Renal cortical epithelial cell (primary cell): Measurements from ENCODE around the gene SLC25A11. TPM values are rescaled to one million over a fixed set of nuclear protein-coding genes. Genes with fewer than 3 reads are reported as not detected.
A peak's percentile ranks its signal among the peaks of the same experiment; 100 is the strongest.

Source experiments
- DNase-seq: peaks from one replicate; pipeline ENCODE4 v3.0.0-alpha.2; 2011; ENCODE audit warnings: low read depth
- total RNA-seq: library from RNA; depleted of rRNA; stranded (reverse); fragments of >200 nt; gene quantifications from 2 replicates; pipeline ENCODE4 v1.2.3, GENCODE V29; 2014

The SLC25A11 gene
- total RNA-seq, 1 donor from 2014 or later = 56.2 TPM

DNA sequence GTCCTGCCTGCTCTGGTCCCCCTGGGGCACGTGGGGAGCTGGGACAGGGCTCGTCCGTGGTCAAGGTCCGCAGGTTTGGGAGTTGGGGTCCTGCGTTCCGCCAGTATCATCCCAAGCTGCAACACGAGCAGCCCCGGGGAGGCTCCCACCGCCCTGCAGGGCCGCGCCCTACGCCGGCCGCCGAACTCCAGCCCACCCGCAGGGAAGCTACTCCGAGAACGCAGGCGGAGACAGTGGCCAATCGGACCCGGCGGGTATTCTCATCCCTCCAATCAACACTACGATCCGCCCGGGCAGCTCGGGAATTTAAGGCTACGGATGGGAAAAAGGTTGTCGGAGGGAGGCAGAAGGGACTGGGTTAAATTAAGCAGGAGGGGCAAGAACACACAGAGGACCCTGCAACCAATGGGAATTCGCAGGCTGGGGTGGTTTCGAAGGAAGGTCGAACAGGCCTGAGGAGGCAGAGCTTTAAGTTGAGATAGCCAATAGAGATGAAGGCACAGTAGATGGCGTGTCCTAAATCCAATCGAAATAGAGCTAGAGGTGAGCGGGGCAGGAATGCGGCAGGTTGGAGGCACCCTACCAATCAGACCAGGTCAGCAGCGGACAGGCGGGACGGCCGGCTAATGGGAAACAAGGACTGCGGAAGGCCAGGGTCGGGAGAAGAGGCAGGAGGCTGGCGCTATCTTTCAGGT lies 27.1 kb upstream of the SLC25A11 start:
- DNase-seq = peak; percentile 99

DNA sequence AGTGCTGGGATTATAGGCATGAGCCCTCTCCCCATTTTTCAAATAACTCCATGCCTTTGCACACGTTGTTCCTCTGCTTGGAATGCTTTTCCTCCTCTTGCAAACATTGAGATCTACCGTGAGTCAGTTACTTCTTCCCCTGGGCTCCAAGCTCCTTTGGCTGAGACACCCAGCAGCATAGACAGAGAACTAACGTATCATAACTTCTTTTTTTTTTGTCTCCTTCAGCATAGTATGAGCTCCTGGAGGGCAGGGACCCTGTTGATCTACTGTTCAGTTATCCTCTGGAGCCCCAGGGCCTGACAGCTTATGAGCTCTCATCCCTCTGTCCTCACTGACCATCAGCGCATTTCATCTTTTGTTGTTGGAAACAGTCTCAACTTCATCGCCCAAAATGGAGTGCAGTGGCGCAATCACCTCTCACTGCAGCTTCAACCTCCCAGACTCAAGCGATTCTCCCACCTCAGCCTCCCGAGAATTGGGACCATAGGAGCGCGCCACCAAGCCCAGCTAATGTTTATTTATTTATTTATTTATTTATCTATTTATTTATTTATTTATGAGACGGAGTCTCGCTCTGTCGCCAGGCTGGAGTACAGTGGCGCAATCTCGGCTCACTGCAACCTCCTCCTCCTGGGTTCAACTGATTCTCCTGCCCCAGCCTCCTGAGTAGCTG lies 25.6 kb upstream of the SLC25A11 start:
- DNase-seq = no peak

DNA sequence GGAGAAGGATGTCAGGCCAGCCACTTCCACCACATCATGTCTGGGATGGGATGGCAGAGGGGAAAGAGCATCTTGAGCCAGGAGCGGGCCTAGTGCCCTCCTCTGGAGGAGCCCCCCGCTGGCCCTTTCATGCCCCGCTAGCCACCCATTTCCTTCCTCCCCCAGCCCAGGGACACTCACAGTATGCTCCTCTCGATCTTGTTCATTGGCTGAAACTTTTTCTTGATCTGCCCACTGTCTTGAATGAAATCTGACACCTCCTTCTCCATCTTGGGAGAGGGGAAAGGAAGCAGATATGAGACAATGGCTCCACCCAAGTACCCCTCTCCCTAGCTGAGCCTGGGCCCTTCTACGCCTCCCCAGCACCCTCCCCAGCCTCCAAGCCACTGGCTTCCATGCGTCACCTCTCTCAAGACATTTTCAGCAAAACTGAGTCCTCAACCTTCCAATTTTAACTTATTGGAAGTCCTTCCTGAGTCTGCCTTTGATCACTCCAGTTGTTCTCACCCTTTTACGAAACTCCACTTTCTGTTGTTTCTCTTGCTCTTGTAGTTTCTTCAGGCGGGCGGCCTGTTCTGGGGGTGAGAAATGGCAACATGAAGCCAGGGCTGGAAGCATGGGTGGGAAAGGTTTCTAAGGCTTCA lies 20.6 kb upstream of the SLC25A11 start:
- DNase-seq = no peak

DNA sequence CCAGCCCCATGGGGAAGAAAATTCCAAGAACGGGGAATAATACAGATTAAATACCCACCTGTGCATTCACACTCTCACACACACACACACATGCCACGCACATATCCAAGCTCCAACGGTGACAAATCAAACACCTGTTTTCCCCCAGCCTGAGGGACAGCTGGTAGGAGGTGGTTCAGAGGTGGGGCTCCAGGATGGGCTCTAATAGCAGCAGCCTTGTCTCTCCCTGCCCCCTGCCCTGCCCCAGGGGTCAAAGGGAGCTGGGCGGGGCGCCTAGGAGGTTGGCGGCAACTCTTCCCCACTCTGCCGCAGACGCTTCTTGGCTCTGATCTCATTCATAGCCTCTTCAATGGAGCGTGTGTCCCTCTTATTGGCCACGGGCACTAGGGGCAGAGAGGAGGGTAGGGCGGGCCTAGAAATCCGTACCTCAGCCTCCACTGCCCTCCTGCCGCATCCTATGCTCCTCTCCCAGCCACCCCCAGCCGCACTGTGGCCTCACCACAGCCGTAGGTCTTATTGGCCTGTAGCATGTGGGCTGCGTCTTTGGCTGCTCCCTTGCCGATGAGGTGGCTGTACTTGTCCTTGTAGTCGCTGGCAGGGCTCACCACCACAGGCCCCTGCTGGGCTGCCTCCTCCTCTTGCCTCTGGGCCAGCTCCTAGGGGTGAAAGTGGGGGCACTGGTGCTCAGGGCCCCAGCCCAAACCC lies 19.6 kb upstream of the SLC25A11 start:
- DNase-seq = no peak

DNA sequence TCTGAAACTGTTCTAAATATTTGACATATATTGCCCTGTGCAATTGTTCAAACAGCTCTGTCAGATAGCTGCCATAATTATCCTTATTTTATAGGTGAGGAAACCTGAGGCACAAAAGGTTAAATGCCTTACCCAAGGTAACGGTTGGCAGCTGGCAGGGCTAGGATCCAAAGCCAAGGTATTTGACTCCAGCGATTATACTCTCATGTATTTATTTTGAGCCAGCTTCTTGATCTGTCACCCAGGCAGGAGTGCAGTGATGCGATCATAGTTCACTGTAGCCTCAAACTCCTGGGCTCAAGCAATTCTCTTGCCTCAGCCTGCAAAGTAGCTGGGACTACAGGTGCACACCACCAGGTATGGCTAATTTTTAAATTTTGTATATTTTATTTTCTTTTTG lies 18.3 kb upstream of the SLC25A11 start:
- no peak for DNase-seq

DNA sequence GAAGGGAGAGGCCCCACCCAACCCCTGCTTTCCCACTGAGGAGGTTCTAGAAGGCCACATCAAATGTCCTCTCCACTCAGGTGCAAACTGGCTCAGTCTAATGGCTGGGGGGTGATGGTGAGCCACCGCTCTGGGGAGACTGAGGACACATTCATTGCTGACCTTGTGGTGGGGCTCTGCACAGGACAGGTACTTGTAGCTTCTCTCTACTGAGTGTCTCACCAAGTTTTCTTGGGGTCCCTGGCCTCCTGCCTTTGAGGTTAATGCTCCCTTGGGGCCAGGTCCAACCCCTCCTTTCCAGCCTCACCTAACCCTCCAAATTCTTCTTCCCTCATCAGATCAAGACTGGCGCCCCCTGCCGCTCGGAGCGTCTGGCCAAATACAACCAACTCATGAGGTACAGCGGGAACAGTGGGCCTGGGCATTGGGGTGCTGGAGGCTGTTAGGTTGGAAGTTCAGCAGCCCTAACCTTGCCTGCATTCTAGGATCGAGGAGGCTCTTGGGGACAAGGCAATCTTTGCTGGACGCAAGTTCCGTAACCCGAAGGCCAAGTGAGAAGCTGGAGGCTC lies 16.7 kb upstream of the SLC25A11 start:
- no peak for DNase-seq

DNA sequence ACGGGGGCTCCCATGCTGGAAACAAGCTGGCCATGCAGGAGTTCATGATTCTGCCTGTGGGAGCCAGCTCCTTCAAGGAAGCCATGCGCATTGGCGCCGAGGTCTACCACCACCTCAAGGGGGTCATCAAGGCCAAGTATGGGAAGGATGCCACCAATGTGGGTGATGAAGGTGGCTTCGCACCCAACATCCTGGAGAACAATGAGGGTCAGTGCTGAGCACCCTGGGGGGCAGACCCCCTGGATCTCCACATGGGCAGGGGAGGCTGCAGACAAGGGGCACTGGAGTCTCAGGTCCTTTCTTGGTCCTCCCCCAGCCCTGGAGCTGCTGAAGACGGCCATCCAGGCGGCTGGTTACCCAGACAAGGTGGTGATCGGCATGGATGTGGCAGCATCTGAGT lies 15.2 kb upstream of the SLC25A11 start:
- no peak for DNase-seq

DNA sequence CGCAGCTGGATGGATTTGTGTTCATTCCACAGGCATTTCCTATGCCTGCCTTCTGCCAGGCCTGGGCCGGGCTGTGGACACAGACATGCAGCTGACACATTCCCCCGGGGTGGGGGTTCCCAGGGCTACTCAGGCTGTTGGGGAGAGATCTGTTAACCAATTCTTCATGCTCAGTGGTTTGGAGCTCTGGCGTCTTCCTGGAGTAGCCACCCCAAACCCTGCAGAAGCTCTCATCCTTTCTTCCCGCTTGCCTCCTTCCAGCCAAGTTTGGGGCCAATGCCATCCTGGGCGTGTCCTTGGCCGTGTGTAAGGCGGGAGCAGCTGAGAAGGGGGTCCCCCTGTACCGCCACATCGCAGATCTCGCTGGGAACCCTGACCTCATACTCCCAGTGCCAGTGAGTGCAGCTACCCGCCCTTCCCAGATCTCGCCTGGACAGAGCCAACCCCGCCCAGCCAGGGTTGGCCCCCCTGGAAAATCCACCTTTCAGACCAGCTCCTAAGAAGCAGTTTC lies 13.7 kb upstream of the SLC25A11 start:
- peak; percentile 72 for DNase-seq

DNA sequence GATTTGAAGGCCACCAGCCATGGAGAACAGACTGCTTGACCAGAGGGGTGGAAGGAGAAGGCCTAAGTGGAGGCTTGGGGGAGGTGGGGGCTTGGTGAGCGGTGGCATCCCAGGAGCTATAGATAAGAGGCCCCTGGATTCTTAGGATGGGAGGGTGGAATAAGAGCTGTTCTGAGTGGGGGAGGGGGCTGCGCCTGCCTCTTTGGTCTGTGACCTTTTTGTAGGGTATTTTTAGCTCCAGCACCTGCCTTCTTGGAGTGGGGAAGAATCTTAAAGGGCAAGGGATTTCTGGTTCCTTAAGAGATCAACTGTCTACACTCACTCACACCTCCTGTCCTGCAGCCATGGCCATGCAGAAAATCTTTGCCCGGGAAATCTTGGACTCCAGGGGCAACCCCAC lies 11.6 kb upstream of the SLC25A11 start:
- no peak for DNase-seq

DNA sequence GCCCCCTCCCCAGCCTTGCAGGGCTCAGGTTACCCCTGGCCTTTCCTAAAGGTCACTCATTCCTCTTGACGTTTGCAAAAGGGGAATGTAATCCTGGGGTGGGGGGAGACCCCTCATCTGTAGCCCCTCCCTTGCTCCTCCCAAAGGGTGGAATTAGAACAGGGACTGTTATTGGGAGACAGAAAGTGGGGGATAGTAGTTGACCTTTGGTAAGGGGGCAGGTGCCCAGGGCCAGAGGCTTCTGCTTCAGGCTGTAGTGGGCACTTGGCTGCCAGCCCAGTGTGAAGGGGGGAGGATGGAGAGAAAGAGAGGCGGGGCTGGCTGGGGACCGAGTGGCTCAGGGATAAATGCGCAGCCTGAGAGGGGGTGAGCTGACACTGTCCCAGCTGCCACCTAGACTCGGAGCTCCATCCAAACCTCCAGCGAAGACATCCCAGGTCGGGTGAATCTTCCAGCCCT lies 10.9 kb upstream of the SLC25A11 start, which contains the start of gene ENO3:
ENO3 (plus strand) TSS at position 374 of the 459 bp plus-strand sequence. CDS start 711 bp downstream, outside the sequence.
- DNase-seq = no peak

DNA sequence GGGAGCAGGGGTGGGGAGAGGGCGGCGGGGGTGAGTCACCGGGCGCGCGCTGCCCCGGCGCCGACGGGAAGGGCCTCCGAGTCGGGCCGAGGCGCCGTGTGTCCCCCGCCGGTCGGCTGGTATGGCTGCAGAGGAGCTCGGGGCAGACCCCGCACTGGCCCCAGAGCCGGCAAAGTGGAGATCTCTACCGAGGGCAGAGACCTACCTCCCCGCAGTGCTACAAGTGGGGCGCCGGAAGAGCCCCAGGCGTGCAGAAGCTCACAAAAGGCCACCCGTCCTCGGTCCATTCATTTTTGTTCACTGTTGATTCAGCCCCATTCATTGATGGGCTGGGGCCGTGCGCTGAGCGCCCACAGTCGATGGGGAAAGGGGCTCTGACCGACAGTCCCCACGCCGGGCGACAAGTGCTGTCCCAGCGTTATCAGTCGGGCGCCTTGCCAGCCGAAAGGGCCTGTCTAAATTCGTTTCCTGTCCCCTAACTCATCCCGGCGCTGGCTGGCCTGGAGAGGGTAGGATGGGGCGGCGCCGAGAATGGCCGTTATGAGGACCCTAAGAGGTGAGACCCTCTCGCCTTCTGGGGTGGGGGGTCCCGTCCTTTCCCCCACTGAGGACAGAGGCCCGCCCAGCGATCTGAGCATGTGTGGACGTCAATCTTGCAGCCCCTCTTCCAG lies 10.4 kb upstream of the SLC25A11 start:
- no peak for DNase-seq

DNA sequence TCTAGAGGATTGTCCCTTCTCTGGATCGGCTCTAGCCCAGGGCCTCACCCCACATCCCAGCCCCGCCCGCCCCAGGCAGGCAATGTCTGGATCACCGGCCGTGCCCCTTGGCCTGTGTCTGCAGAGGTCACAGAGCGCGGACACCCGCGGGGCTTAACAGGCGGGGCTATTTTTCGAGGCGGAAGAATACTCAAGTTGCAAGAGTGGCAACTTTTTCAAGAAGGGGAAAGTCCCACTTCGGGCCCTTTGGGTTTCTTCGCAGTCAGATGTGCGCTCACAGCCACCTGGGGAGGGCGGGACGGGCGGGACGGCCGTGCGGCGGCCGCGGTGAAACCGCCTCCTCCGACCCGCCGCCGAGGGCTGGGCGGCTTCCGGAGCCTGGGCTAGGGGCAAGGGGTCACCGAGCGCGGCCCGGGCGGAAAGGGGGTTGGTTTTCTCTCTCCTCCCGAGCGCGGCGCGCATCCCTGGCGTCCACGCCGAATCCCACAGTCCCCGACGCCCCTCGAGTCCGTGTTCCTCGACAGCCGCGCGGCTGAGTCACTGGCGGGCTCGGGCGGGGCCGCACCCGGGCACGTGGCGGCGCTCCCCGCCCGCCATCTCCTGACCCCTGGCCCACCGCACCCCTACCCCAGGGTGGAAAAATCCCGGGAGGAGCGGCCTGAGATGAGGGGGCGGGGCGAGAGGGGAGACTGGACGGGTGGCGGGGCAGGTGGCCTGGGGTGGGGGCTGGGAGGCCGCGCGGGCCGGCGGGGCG lies 9.7 kb upstream of the SLC25A11 start:
- DNase-seq = peak; percentile 62

DNA sequence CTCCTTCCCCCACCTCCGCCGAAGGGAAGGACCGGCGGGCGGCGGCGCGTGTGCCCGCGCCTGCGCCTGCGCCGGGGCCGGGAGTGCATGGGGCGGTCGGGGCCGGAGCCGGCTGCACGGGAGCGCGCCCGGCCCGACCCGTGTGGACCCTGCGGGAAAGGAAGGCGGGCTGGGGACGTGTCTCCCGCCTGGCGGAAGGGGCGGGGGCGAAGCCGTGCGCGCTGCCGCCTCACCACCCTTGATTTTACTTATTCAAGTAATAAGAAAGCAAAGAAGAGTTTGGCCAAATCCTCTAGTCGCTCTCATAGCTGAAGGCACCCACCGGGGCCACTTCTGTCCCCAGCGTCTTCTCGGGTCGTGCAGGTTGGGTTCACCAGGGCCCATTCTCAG lies 9.1 kb upstream of the SLC25A11 start:
- DNase-seq = peak; percentile 57

DNA sequence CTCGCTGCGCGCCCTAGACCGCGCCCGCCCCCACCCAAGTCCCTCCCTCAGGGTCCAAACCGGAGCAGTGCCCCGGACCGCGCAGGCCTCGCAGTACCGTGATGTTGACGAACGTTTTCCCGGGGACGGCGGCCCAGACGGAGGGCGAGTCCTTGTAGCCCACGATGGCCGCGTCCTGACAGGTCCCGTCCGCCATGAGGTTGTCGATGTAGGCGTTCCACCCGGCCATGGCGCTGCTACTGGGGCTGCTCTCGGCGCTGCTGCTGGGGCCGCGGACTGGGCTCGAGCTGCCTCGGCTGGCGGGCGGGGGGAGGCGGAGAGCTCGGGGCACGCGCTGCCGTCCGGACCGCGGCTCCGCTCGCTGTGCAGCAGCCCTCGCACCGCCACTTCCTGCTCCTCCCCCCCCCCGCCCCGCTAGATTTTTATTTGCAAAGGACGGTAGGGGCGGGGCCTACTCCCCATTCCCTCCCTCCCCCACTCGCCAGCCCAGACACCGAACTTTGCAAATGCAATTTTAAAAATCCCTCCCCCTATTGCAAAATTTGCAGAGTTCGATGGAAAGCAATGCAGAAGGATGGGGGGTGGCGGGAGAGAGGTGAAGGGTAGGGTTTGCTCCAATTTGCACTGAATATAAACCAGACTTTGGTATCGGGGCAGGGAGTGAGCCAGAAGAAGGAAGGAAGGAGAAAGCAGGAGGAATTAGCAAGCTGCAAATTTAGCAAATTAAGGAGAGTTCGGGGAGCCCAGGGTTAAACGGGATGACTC lies 8.5 kb upstream of the SLC25A11 start, which contains the start of gene PFN1:
PFN1 (minus strand) TSS at position 365 of the 765 bp plus-strand sequence; CDS start at position 229, 136 bp downstream.
- DNase-seq = peak; percentile 76

DNA sequence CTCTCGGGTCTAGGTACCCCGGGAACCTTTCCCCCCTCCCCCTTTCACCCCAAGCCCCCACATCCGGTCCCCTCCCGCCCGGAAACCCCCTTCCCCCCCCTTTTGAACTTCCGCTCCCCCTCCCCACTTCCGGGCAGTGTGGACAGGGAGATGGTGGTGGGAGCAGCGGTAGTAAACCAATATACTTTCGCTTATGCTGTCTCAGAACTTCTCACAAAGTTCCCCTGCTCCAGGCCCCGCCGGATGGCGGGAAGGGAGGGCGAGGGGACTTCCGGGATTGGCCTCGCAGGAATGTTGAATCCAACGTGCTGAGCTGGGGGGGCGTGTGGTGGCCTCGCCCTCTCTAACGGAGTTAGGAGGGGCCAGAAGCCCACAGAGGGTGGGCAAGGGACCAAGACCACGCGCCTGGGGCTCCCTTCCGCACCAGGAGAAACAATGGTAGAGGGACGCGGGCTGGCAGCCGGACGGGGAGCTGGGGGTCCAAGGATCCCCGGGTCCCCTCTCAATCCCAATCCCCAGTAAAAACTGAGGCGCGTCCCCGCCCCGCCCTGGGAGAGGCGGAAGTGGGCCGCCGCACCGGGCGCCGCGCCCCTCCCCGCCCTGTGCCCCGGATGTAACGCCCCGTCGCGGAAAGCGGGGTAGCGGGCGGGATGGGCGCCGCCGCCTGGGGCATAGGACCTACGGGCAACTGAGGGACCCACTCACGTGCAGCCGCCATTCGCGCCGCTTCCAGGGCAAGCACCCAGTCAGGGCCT lies 7.7 kb upstream of the SLC25A11 start:
- no peak for DNase-seq

DNA sequence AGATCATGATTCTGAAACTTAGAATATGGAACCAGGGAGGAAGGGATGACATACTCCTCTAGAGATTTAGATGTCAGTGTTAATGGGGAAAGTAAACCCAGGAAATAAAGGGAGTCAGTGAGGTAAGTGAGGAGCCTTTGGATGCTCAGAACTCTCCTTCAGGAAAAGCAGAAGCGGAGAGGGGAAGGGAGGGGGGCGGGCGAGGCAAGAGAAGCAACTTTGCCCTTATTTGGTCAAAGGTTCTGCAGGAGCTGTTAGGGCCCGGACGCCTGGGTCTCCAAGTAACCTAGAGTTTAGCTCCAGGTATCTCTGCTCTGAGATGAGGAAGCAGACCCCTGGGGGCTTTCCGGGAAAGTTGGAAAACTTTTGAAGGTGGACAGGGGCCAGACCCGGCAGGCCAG lies 7.2 kb upstream of the SLC25A11 start:
- no peak for DNase-seq

DNA sequence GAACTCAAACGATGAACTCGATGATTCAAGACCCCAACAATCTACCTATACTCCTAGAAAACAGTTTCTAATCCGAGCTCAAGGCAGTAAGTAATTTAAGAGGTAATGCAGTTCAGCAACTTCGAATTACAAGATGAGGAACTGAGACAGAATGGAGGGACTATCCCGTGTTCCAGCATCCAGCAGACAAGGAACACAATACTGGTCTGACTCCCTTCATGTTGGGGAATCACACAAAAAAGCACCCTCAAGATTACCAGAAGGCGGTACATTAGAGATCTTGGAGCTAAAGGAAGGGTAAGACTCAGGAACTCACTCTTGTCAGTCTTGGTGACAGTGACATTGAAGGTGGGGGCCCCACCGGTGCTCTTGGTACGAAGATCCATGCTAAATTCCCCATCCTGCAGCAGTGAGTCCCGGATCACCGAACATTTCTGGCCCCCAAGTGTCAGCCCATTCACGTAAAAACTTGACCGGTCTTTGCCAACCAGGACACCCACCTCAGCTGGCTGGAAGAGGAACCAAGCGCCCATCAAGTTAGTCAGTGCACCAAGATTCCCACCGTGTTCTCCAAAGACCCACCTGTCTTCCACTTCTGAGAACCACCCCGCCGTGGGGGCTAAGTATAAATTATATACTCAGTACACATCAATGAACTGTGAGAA lies 6.6 kb upstream of the SLC25A11 start:
- no peak for DNase-seq

DNA sequence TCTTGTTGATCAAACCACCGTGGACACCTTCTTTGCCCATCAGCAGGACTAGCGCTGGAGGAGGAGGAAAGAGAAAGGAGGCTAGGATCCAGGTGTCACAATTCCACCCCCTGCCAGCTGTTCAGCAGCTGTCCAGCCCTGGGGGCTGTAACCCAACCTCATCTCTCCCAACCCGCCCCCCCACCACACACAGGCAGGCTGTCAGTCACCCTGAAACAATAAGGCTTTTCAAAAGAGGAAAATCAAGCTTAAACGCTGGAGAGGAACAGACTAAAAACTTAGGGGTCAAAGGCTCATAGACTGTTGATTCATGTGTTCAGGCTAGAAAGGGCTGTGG lies 6.1 kb upstream of the SLC25A11 start:
- DNase-seq = no peak
